HCT116 (cell line): ENCODE measurements around the gene PPP1R37.

Source experiments
- EGR1 ChIP-seq: IDR thresholded peaks from 2 replicates; pipeline ENCODE4 v1.6.1; 2012; ENCODE audit warnings: low read depth
- EZH2 ChIP-seq: fragments of 200-600 bp; sonication (generic); IDR thresholded peaks from 2 replicates; pipeline ENCODE4 v1.6.1; 2017; ENCODE audit warnings: antibody characterized with exemption, mixed run types
- JUND ChIP-seq: IDR thresholded peaks from 2 replicates; pipeline ENCODE4 v1.6.1; 2012
- POLR2A ChIP-seq: IDR thresholded peaks from 2 replicates; pipeline ENCODE4 v1.7.0; 2011; ENCODE audit warnings: borderline replicate concordance; ENCODE audit not compliant: insufficient read depth, insufficient read length; ENCODE audit errors: extremely low read depth
- YY1 ChIP-seq: IDR thresholded peaks from 2 replicates; pipeline ENCODE4 v1.6.1; 2011; ENCODE audit warnings: low read length, low read depth, moderate library complexity, mild to moderate bottlenecking; ENCODE audit not compliant: insufficient replicate concordance; ENCODE audit errors: extremely low read depth
- TF ChIP-seq, protein P1 (sequence below), 3 experiments: fragments of 200-600 bp in 1 of 3; sonication (generic) in 1 of 3; IDR thresholded peaks in 2 of 3; conservative IDR thresholded peaks in 1 of 3; 2 replicates each; pipeline ENCODE4 v1.5.1; 2012 to 2017; ENCODE audit warnings: low read depth in 2 of 3, low read length in 2 of 3, antibody characterized with exemption in 1 of 3, borderline replicate concordance in 1 of 3, control low read depth in 1 of 3, mild to moderate bottlenecking in 1 of 3, mixed read lengths in 1 of 3, mixed run types in 1 of 3, moderate library complexity in 1 of 3; ENCODE audit not compliant: insufficient read depth in 1 of 3
- TF ChIP-seq, protein P2 (sequence below): IDR thresholded peaks from 2 replicates; pipeline ENCODE4 v1.6.1; 2012
- TF ChIP-seq, protein P3 (sequence below): IDR thresholded peaks from 2 replicates; pipeline ENCODE4 v1.6.1; 2012; ENCODE audit warnings: low read depth

DNA sequence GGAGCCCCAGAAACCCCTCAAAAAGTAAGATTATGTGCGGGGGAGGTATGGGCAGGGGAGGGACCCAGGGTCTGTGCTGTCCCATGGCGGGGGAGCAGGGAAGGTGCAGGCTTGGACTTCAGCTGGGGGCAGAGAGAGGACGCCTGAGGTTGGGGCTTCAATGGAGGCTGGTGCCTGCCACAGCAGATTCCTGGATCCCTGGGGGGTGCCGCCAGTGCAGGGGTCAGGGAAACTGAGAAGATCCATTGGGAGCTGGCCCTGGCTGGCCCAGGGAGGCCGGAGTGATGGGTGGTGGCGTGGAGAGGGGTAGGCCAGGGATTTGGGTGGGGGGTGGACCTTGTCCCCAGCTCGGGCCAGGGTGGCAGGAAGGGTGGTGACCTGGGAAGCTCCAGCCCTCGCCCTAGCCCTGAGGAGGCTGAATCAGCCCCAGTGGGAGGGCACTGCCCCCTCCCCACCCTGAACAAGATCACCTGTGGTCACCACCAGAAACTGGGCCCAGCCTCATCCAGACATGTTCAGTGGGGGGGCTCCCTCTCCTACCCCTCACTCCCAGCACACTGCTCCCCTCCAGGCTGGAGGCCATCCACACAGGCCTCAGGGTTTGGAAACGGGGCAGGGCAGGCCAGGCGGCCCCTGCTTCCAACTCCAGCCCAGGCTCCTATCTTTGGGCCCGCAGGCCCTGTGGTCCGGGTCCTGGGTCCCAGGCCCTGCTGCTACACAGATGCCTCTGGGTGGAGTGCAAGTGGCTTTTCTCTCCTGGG is 66.4 kb downstream of the PPP1R37 start:
- TF ChIP-seq, protein P1, sequence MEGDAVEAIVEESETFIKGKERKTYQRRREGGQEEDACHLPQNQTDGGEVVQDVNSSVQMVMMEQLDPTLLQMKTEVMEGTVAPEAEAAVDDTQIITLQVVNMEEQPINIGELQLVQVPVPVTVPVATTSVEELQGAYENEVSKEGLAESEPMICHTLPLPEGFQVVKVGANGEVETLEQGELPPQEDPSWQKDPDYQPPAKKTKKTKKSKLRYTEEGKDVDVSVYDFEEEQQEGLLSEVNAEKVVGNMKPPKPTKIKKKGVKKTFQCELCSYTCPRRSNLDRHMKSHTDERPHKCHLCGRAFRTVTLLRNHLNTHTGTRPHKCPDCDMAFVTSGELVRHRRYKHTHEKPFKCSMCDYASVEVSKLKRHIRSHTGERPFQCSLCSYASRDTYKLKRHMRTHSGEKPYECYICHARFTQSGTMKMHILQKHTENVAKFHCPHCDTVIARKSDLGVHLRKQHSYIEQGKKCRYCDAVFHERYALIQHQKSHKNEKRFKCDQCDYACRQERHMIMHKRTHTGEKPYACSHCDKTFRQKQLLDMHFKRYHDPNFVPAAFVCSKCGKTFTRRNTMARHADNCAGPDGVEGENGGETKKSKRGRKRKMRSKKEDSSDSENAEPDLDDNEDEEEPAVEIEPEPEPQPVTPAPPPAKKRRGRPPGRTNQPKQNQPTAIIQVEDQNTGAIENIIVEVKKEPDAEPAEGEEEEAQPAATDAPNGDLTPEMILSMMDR (IDR thresholded peaks at IDR 0.05 in 2 of 3, conservative IDR thresholded peaks at IDR 0.05 in 1 of 3; ENCODE audit: borderline replicate concordance in 1 of 3, insufficient read depth in 1 of 3, low read depth in 2 of 3, low read length in 2 of 3), result no peak
- TF ChIP-seq YY1, result no peak
- TF ChIP-seq, protein P2, sequence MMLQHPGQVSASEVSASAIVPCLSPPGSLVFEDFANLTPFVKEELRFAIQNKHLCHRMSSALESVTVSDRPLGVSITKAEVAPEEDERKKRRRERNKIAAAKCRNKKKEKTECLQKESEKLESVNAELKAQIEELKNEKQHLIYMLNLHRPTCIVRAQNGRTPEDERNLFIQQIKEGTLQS, result no peak
- TF ChIP-seq EGR1, result no peak
- TF ChIP-seq EZH2, result no peak
- TF ChIP-seq, protein P3, sequence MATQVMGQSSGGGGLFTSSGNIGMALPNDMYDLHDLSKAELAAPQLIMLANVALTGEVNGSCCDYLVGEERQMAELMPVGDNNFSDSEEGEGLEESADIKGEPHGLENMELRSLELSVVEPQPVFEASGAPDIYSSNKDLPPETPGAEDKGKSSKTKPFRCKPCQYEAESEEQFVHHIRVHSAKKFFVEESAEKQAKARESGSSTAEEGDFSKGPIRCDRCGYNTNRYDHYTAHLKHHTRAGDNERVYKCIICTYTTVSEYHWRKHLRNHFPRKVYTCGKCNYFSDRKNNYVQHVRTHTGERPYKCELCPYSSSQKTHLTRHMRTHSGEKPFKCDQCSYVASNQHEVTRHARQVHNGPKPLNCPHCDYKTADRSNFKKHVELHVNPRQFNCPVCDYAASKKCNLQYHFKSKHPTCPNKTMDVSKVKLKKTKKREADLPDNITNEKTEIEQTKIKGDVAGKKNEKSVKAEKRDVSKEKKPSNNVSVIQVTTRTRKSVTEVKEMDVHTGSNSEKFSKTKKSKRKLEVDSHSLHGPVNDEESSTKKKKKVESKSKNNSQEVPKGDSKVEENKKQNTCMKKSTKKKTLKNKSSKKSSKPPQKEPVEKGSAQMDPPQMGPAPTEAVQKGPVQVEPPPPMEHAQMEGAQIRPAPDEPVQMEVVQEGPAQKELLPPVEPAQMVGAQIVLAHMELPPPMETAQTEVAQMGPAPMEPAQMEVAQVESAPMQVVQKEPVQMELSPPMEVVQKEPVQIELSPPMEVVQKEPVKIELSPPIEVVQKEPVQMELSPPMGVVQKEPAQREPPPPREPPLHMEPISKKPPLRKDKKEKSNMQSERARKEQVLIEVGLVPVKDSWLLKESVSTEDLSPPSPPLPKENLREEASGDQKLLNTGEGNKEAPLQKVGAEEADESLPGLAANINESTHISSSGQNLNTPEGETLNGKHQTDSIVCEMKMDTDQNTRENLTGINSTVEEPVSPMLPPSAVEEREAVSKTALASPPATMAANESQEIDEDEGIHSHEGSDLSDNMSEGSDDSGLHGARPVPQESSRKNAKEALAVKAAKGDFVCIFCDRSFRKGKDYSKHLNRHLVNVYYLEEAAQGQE, result no peak
- no peak for TF ChIP-seq POLR2A
- TF ChIP-seq JUND, result no peak
